NCI-H2029 (cell line): Measurements from ENCODE around the gene CTBP2.

ENCODE experiments used
- DNase-seq: peaks from one replicate; lab custom pipeline; 2025; lab: John Stamatoyannopoulos, UW

CTBP2 gene

GRCh38 chr10:125125951-125126735 is 34.2 kb downstream of the CTBP2 start:
- DNase-seq = no peak

- DNase-seq = no peak
These were observed 35.5 kb downstream of the CTBP2 start for GRCh38 chr10:125124907-125125306.

- no peak for DNase-seq
These were observed 36.3 kb downstream of the CTBP2 start for GRCh38 chr10:125124115-125124487.

GRCh38 chr10:125123476-125124114 is 36.8 kb downstream of the CTBP2 start:
- DNase-seq = peak; percentile 27

GRCh38 chr10:125122566-125122965 is 37.8 kb downstream of the CTBP2 start:
- no peak for DNase-seq

GRCh38 chr10:125121003-125121402 is 39.4 kb downstream of the CTBP2 start:
- no peak for DNase-seq

GRCh38 chr10:125120053-125120710 is 40.2 kb downstream of the CTBP2 start:
- DNase-seq = peak; percentile 12

GRCh38 chr10:125118701-125119100 is 41.7 kb downstream of the CTBP2 start:
- DNase-seq = no peak

- no peak for DNase-seq
These were observed 42.3 kb downstream of the CTBP2 start for GRCh38 chr10:125118011-125118611.

- DNase-seq = no peak
These were observed 43.6 kb downstream of the CTBP2 start for GRCh38 chr10:125116652-125117310.

- DNase-seq = no peak
These were observed 44.2 kb downstream of the CTBP2 start for GRCh38 chr10:125116041-125116649.

GRCh38 chr10:125115409-125115808 is 45.0 kb downstream of the CTBP2 start:
- no peak for DNase-seq

GRCh38 chr10:125114761-125115391 is 45.5 kb downstream of the CTBP2 start:
- no peak for DNase-seq

GRCh38 chr10:125113691-125114371 is 46.5 kb downstream of the CTBP2 start:
- DNase-seq = no peak

- no peak for DNase-seq
These were observed 47.5 kb downstream of the CTBP2 start for GRCh38 chr10:125112697-125113494.

GRCh38 chr10:125111118-125111727 is 49.1 kb downstream of the CTBP2 start:
- DNase-seq = no peak

GRCh38 chr10:125107965-125108580 is 52.3 kb downstream of the CTBP2 start:
- DNase-seq = no peak

GRCh38 chr10:125107166-125107949 is 53.0 kb downstream of the CTBP2 start:
- DNase-seq = no peak
